Central memory CD4-positive, alpha-beta T cell (primary cell): ENCODE data around the gene GPX4.

Experiments used
- DNase-seq: peaks from one replicate; pipeline ENCODE4 v3.0.0; 2022

Gene GPX4

GRCh38 chr19:1084024-1084868 is 19.5 kb upstream of the GPX4 start:
- no peak for DNase-seq

GRCh38 chr19:1085053-1085658 is 18.6 kb upstream of the GPX4 start:
- DNase-seq: no peak

DNA sequence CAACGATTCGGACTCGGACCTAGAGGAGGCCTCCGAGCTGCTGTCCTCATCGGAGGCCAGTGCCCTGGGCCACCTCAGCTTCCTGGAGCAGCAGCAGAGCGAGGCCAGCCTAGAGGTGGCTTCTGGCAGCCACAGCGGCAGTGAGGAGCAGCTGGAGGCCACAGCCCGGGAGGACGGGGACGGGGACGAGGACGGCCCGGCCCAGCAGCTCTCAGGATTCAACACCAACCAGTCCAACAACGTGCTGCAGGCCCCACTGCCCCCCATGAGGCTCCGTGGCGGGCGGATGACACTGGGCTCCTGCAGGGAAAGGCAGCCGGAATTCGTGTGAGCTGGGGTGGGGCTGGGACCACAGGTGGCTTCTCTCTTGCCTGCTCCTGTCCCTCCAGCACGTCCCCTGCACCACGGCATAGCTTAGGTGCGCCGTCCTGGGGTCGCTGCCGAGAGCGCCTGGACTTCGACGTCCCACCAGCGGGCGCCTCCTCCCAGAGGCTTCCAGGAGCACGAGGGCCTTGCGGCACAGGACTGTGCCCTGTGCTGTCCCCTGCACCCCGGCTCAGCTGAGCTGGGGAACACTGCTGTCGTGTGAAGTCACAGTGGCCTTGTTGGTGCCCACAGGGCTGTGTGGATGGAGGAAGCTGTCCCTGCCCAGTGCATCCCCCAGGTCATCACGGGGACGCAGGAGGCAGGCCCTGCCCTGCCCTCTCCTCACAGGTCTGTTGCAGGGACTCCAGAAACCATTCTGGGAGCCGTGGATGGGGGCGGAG is 17.9 kb upstream of the GPX4 start:
- no peak for DNase-seq

- no peak for DNase-seq
Observed at GRCh38 chr19:1086613-1087012, 17.2 kb upstream of the GPX4 start.

GRCh38 chr19:1087813-1088415 is 15.9 kb upstream of the GPX4 start:
- peak; percentile 68 for DNase-seq

- no peak for DNase-seq
Observed at GRCh38 chr19:1088416-1089010, 15.3 kb upstream of the GPX4 start.

GRCh38 chr19:1089126-1089771 is 14.5 kb upstream of the GPX4 start:
- no peak for DNase-seq

GRCh38 chr19:1089891-1090290 is 13.9 kb upstream of the GPX4 start:
- DNase-seq: no peak

- no peak for DNase-seq
Observed at GRCh38 chr19:1090731-1091543, 12.9 kb upstream of the GPX4 start.

- no peak for DNase-seq
Observed at GRCh38 chr19:1091544-1092175, 12.1 kb upstream of the GPX4 start.

DNA sequence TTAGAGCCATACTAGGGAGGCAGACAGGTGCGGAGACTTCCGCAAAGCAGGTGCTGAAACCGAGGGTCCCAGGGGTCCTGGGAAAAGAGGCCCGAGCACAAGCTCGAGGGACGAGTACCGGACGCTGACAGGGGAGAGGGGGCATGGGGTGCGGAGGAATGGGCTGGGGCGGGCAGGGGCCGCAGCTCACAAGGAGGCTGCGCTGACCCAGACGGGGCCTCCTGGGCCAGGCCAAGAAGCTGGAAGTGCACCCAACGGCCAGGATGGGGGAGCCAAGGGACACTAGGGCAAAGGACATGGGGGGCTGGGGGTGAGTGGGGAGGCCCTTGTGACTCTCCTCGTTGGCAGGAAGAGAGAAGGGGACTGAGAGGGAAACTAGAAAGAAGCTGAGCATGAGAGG is 10.5 kb upstream of the GPX4 start:
- DNase-seq: no peak

- DNase-seq: no peak
Observed at GRCh38 chr19:1093811-1094553, 9.8 kb upstream of the GPX4 start.

GRCh38 chr19:1094655-1094977 is 9.2 kb upstream of the GPX4 start:
- DNase-seq: no peak

- peak; percentile 98 for DNase-seq
Observed at GRCh38 chr19:1094978-1095701, 8.7 kb upstream of the GPX4 start, which contains the start of gene POLR2E. Gene POLR2E, minus strand, starts transcription at chr19:1095375. Its CDS starts 60 bp downstream, at chr19:1095315.

DNA sequence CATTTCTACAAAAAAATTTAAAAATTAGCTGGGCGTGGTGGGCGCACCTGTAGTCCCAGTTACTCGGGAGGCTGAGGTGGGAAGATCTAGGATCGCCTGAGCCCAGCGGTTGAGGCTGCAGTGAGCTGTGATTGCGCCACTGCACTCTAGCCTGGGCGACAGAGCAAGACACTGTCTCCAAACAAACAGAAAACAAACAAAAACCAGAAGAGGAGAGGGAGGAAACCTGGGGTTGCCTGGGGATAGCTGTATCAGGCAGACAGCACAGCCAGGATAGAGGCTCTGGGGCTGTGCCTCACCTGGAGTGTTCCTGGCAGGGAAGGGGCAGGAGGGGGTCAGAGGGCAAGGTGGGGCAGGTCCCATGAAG is 6.0 kb upstream of the GPX4 start:
- DNase-seq: no peak

GRCh38 chr19:1098177-1099051 is 5.4 kb upstream of the GPX4 start:
- no peak for DNase-seq

DNA sequence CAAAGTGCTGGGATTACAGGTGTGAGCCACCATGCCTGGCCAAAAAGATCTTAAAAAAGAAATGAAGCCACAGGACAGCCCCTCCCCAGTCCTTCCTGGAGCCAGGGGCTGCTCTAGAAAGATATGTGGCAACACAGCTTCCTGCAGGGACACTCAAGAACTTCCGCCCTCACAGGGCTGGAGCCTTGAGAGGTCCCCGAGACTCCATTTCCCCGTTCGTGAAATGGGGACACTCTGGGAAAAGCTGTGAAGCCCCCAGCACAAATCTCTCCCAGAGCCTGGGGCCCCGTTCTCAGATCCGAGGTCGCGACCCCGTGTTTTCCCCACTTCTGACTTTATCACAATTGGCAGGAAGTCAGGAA is 2.5 kb upstream of the GPX4 start:
- DNase-seq: no peak

DNA sequence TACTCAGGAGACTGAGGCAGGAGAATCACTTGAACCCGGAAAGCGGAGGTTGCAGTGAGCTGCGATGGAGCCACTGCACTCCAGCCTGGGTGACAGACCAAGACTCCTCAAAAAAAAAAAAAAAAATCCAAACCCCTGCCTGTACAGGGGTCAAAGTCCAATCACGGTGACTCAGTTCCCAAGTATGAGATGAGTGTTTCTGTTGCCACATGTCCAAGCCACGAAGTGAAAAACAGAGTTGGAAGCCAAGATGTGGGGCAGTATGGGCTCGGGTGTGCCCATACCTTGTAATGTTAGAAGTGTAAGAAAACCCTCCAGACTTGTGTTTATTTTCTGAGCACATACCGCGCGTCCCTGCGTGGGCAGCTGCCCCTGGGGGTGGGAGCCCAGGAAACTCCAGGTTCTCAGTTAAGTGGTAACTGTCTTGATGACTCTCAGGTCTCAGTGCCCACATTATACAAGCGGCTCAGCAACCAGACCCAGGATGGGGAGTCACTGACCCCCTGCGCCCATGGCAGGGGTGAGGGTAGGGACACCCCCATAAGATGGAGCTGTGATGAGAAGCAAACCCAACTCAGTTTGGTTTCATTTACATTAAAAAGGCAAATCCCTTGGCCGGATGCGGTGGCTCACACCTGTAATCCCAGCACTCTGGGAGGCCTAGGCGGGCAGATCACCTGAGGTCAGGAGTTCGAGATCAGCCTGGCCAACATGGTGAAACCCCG is 1.2 kb upstream of the GPX4 start:
- no peak for DNase-seq
